IMR-90 (cell line): ENCODE data around the gene GRK5. TPM values are rescaled to one million over a fixed set of nuclear protein-coding genes. Genes with fewer than 3 reads are reported as not detected.

Experiments used
- ATAC-seq: fragments of 200-7000 bp; cut with Tn5 transposase; 2 replicates; pipeline ENCODE4 v1.9.1; 2020; ENCODE audit warnings: low read depth, mild to moderate bottlenecking, moderate library complexity
- BruUV-seq: library from RNA; stranded (reverse); fragments of 400-500 nt; replicated peaks from 2 replicates; lab custom pipeline; 2021; lab: Mats Ljungman, UMichigan
- CTCF ChIA-PET: fragments of 300-600 bp; formaldehyde crosslinking; extraction: SDS; loops from one replicate; lab custom pipeline; 2021; ENCODE audit warnings: antibody characterized with exemption; lab: Yijun Ruan, JAX
- POLR2A ChIA-PET: fragments of 300-600 bp; sonication (Branson Sonifier 250); formaldehyde crosslinking; loops from one replicate; lab custom pipeline; 2022; ENCODE audit warnings: antibody characterized with exemption; ENCODE audit not compliant: unreplicated experiment; lab: Charles Lee
- DNase-seq: peaks from one replicate; pipeline ENCODE4 v3.0.0; 2013
- H2AFZ ChIP-seq: replicated peaks from 2 replicates; pipeline ENCODE3; 2013; ENCODE audit warnings: low read length, mild to moderate bottlenecking; ENCODE audit not compliant: poor library complexity
- H2AK5ac ChIP-seq: 2 replicates; pipeline ENCODE4 v1.6.1; 2013; ENCODE audit warnings: low read depth, low read length, inconsistent platforms
- H2AK9ac ChIP-seq: replicated peaks from 2 replicates; pipeline ENCODE3; 2013; ENCODE audit warnings: mild to moderate bottlenecking, low read depth, low read length, moderate library complexity; ENCODE audit not compliant: poor library complexity
- H2BK120ac ChIP-seq: 2 replicates; pipeline ENCODE4 v1.6.1; 2013; ENCODE audit warnings: low read depth, low read length, inconsistent platforms
- H2BK15ac ChIP-seq: 3 replicates; pipeline ENCODE4 v1.6.1; 2013; ENCODE audit warnings: low read depth, low read length, inconsistent platforms
- H2BK20ac ChIP-seq: 2 replicates; pipeline ENCODE4 v1.6.1; 2013; ENCODE audit warnings: low read depth, mild to moderate bottlenecking, inconsistent platforms, low read length, moderate library complexity
- H2BK5ac ChIP-seq: 2 replicates; pipeline ENCODE4 v1.6.1; 2013; ENCODE audit warnings: mild to moderate bottlenecking, low read depth, low read length, inconsistent platforms; ENCODE audit not compliant: poor library complexity, severe bottlenecking
- H3K14ac ChIP-seq: replicated peaks from 2 replicates; pipeline ENCODE4 v1.6.1; 2013; ENCODE audit warnings: low read depth, low read length, inconsistent platforms
- H3K18ac ChIP-seq: 2 replicates; pipeline ENCODE4 v1.6.1; 2013; ENCODE audit warnings: low read depth, low read length, control low read depth
- H3K23ac ChIP-seq: 2 replicates; pipeline ENCODE4 v1.6.1; 2013; ENCODE audit warnings: low read depth, low read length, inconsistent platforms
- H3K27ac ChIP-seq: 2 replicates; pipeline ENCODE4 v1.5.1; 2013; ENCODE audit warnings: mild to moderate bottlenecking, control low read depth, low read length; ENCODE audit not compliant: insufficient read depth
- H3K27me3 ChIP-seq: 2 replicates; pipeline ENCODE4 v1.6.1; 2013; ENCODE audit warnings: low read length; ENCODE audit not compliant: control insufficient read depth, insufficient read depth
- H3K36me3 ChIP-seq: 2 replicates; pipeline ENCODE4 v1.6.1; 2013; ENCODE audit warnings: low read length, mixed read lengths; ENCODE audit not compliant: control insufficient read depth, insufficient read depth
- H3K4ac ChIP-seq: 2 replicates; pipeline ENCODE4 v1.6.1; 2013; ENCODE audit warnings: low read depth, low read length, inconsistent platforms
- H3K4me1 ChIP-seq: 2 replicates; pipeline ENCODE4 v1.6.1; 2013; ENCODE audit warnings: low read length, mixed read lengths; ENCODE audit not compliant: control insufficient read depth, insufficient read depth
- H3K4me2 ChIP-seq: 2 replicates; pipeline ENCODE4 v1.6.1; 2013; ENCODE audit warnings: low read depth, mild to moderate bottlenecking, control low read depth, low read length, moderate library complexity
- H3K4me3 ChIP-seq: 2 replicates; pipeline ENCODE4 v1.5.1; 2013; ENCODE audit warnings: low read depth, mild to moderate bottlenecking, control low read depth, low read length, moderate library complexity; ENCODE audit not compliant: insufficient read depth
- H3K56ac ChIP-seq: 2 replicates; pipeline ENCODE4 v1.6.1; 2013; ENCODE audit warnings: low read length, inconsistent platforms; ENCODE audit not compliant: insufficient read depth; ENCODE audit errors: extremely low read depth
- H3K79me1 ChIP-seq, 2 experiments: 2 replicates each; pipeline ENCODE4 v1.6.1; 2013; ENCODE audit warnings: low read length in 2 of 2, inconsistent platforms in 1 of 2, low read depth in 1 of 2
- H3K9ac ChIP-seq: 2 replicates; pipeline ENCODE4 v1.6.1; 2013; ENCODE audit warnings: low read depth, low read length, control low read depth
- H3K9me1 ChIP-seq: 2 replicates; pipeline ENCODE4 v1.6.1; 2013; ENCODE audit warnings: low read length, inconsistent platforms; ENCODE audit not compliant: insufficient read depth
- H3K9me3 ChIP-seq: 2 replicates; pipeline ENCODE4 v1.6.1; 2013; ENCODE audit warnings: low read length; ENCODE audit not compliant: control insufficient read depth, insufficient read depth
- H4K20me1 ChIP-seq: 2 replicates; pipeline ENCODE4 v1.6.1; 2013; ENCODE audit warnings: low read length, inconsistent platforms; ENCODE audit not compliant: insufficient read depth
- H4K5ac ChIP-seq: 2 replicates; pipeline ENCODE4 v1.6.1; 2013; ENCODE audit warnings: mild to moderate bottlenecking, low read depth, low read length, control low read depth
- H4K8ac ChIP-seq, 2 experiments: 2 replicates each; pipeline ENCODE4 v1.6.1; 2013; ENCODE audit warnings: low read depth in 2 of 2, low read length in 2 of 2, control low read depth in 1 of 2, inconsistent platforms in 1 of 2
- H4K91ac ChIP-seq: 2 replicates; pipeline ENCODE4 v1.6.1; 2013; ENCODE audit warnings: low read depth, low read length, inconsistent platforms; ENCODE audit not compliant: insufficient read depth
- FOS ChIP-seq: fragments of 150-350 bp; IDR thresholded peaks from 2 replicates; pipeline ENCODE4 v1.6.1; 2016; ENCODE audit warnings: low read depth, low read length
- WGBS, 2 experiments: methylation state at CpG; one replicate each; pipeline versions ENCODE4 v1.1.5 to v1.1.7; 2013; ENCODE audit warnings: missing lambda C conversion rate in 2 of 2; ENCODE audit not compliant: insufficient read length in 1 of 2; ENCODE audit errors: extremely low coverage in 2 of 2; 5-methylcytosine and 5-hydroxymethylcytosine counted together
- dilution Hi-C: fragments of 300-500 bp; cut with HindIII; formaldehyde crosslinking; loops from one replicate; pipeline ENCODE4 v1.14.3; 2018; ENCODE audit warnings: low sequenced_read_pairs; ENCODE audit not compliant: unreplicated experiment
- in situ Hi-C: fragments of 300-500 bp; cut with MboI; formaldehyde crosslinking; loops from 3 replicates; pipeline ENCODE4 v1.14.3; 2019; ENCODE audit warnings: low sequenced_read_pairs, inconsistent platforms, mixed read lengths
- intact Hi-C: fragments of 100-400 bp; cut with micrococcal nuclease; formaldehyde crosslinking; loops from 2 replicates; pipeline ENCODE4 v1.10.0; 2022
- polyA plus RNA-seq, 3 experiments: library from polyadenylated mRNA; depleted of rRNA; stranded (reverse); fragments of >200 nt; gene quantifications; 2 replicates each; pipeline ENCODE4 v1.2.3, GENCODE V29; 2012; ENCODE audit warnings: low replicate concordance in 1 of 3
- total RNA-seq: library from RNA; depleted of rRNA; stranded (reverse); fragments of >200 nt; gene quantifications from 2 replicates; pipeline ENCODE4 v1.2.3, GENCODE V29; 2012

The GRK5 gene
- total and polyA plus RNA-seq, 2 of the 4 experiments (the other 2 are of a cell fraction) = 12.9 to 16.3 TPM

GRCh38 chr10:119478111-119478802 lies 270.9 kb downstream of the GRK5 start:
- no TSS peak for BruUV-seq
- TF ChIP-seq FOS = no peak
- Histone ChIP-seq H3K27ac (no peak overlapping the region), H3K4me3 (no peak overlapping the region), H2AK5ac (no peak overlapping the region), H2BK120ac (no peak overlapping the region), H3K9me3 (peaks cover 8% of the 10 kb centered on the region; the same call in 1 of the 2 replicates), H3K79me1 (no peaks in the 10 kb centered on the region), H3K23ac (no peak overlapping the region), H3K4me2 (no peak overlapping the region), H2BK15ac (no peak overlapping the region), H2AK9ac (no peak overlapping the region), H3K14ac (no peak overlapping the region), H2BK5ac (no peak overlapping the region), H3K9ac (no peak overlapping the region), H3K9me1 (peaks cover 5% of the 10 kb centered on the region; the same call in 1 of the 2 replicates), H3K4me1 (peaks cover 4% of the 10 kb centered on the region; the same call in 1 of the 2 replicates), H3K56ac (no peak overlapping the region), H2BK20ac (no peak overlapping the region), H4K8ac (no peak overlapping the region), H3K18ac (no peak overlapping the region), H4K91ac (no peak overlapping the region), H3K36me3 (no peaks in the 10 kb centered on the region), H2AFZ (no peak overlapping the region), H3K4ac (no peak overlapping the region), H4K5ac (no peak overlapping the region), H4K20me1 (no peaks in the 10 kb centered on the region), H3K27me3 (peaks cover 49% of the 10 kb centered on the region)
- dilution Hi-C loops (no loop called here), intact Hi-C loops (no loop called here), in situ Hi-C loops (no loop called here)
- ChIA-PET POLR2A (no interaction called here), CTCF (interaction anchor here (1.1 kb wide), 1 partner anchor 11 kb away, joined by 3 read pairs; no protein-coding TSS in a partner anchor)
- DNase-seq (no peak), ATAC-seq (no peak; the same call in 1 of the 2 replicates)
- no CpG with 5 or more reads among the region's 8 CpGs for WGBS, 2 experiments
